DMS79 (cell line): ENCODE measurements around the gene GPX6.
"Not testable (repeated sequence)": the region's sequence is repeated elsewhere in the genome, so short reads cannot be mapped to it uniquely, and the experiment has no call there.

Experiments
- DNase-seq: peaks from one replicate; lab custom pipeline; 2025; lab: John Stamatoyannopoulos, UW

The GPX6 gene

DNA sequence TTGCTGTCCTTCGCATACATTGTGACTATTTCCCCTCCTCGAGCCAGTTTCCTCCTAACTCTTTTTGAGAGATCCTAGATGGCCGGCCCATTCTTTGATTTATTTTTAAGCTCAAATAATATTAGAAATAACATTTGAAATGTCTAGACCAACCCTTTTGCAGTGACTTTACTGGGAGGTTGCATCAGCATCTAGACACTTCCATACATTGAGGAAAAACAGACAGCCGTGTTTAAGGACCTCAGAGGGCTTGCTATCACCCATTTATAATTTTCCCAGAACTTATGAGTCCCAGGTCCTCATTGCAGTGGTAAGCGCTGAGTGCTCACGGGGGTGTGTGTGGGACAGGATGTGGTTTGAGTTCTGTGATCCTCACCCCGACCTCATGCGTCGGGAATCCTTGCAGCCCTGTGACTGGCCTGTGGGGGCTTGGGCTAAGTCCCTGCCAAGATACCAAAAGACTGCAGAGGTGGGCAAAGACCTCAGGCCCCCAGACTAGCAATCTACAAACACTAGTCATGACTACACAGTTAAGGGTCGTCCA is 10.0 kb upstream of the GPX6 start, which contains the start of gene GPX5:
TSS of gene GPX5 (plus strand) at position 386 of the 544 bp plus-strand sequence. CDS start at position 519, 133 bp downstream.
- DNase-seq, result no peak

- no peak for DNase-seq
These were observed 7.6 kb upstream of the GPX6 start for GRCh38 chr6:28523241-28523622.

GRCh38 chr6:28522594-28523240 is 7.1 kb upstream of the GPX6 start:
- DNase-seq, result no peak

DNA sequence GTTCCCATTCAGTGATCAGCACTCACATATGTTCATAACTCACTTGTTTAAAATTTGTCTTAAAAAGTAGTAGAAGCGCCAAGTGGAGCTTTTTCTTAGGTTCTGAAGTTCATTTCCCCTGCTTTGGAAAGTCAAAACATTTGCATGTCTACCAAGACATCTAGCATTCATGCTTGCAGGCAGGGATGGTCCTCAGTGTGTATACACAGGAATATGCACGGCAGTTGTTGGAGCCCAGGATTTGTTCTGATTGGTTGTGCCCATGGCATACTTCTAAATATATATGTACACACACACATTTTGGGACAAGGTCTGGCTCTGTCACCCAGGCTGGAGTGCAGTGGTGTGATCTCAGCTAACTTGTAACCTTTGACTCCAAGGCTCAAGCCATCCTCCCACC is 2.4 kb upstream of the GPX6 start:
- DNase-seq, result no peak

GRCh38 chr6:28512387-28512786 is 3.2 kb downstream of the GPX6 start:
- not testable (repeated sequence) for DNase-seq

- DNase-seq, result no peak
These were observed 3.8 kb downstream of the GPX6 start for GRCh38 chr6:28511628-28512300.

DNA sequence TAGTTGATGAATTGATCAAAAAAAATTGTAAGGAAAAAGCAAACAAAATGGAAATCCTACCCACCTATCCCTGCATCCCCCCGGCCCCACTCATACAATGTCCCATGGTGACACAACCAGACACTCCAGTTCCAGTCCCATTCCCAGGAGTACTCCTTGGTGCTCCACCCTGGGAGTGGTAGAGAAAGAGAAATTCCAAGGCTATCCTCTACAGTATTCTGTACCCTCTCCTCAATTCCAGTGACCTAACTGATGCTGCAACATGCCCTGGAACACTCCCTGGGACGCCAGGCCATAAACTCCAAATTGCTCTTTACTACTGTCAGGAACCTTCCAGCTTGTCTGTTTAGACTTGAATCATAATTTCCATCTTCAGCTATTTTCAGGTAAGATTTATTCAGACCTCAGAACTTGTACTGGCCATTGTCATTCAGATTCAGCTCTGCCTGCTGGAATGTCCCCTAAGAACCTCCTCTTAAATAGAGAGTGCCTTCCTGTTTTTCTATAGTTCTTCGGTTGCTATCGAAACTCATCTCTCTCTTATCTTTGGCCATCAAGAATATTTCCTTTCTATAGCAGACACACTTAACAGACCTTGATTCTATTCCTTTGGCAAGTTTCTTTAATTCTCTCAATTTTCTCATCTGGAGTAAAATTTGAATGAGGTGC is 8.7 kb downstream of the GPX6 start:
- DNase-seq, result no peak

- DNase-seq, result no peak
These were observed 9.9 kb downstream of the GPX6 start for GRCh38 chr6:28505733-28506132.

- DNase-seq, result not testable (repeated sequence)
These were observed 12.8 kb downstream of the GPX6 start for GRCh38 chr6:28502709-28503305.

DNA sequence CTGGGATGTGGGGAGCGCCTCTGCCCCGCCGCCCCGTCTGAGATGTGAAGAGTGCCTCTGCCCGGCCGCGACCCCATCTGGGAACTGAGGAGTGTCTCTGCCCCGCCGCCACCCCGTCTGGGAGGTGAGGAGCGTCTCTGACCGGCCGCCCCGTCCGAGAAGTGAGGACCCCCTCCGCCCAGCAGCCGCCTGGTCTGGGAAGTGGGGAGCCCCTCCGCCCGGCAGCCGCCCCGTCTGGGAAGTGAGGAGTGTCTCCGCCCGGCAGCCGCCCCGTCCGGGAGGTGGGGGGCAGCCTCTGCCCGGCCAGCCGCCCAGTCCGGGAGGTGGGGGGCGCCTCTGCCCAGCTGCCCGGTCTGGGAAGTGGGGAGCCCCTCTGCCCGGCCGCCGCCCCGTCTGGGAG is 13.5 kb downstream of the GPX6 start:
- DNase-seq, result not testable (repeated sequence)

DNA sequence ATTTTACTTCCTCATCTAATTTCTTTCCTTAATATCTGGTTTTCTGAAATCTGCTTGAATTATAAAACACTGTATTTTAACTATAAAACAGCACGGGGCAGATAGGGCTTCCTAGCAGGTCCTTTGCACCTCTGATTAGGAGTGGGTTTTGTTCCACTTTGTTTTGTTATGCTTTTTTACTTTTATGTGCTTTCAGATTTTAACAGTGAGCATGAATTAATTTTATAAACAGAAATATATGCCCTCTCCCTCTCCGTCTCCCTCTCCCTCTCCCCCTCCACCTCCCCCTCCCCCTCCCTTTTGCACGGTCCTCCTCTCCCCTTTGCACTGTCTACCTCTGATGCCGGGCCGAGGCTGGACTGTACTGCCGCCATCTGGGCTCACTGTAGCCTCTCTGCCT is 14.3 kb downstream of the GPX6 start:
- no peak for DNase-seq

DNA sequence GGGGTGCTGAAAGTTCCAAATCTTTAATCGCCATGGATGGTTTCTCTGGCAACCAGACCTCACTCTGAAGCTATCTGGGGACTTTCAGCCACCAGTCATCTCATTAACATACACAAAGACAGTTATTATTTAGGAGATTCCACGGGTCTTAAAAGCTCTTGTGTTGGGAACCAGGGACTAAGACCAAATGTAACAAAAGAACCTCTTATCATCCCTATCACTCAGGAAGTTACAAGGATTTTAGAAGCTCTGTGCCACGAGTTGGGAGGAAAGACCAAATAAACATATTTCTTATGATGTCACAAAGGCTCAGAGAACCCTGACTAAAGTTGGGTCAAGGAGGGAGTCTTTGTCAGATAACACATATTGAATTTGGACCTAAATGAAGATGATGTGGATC is 17.7 kb downstream of the GPX6 start:
- no peak for DNase-seq

DNA sequence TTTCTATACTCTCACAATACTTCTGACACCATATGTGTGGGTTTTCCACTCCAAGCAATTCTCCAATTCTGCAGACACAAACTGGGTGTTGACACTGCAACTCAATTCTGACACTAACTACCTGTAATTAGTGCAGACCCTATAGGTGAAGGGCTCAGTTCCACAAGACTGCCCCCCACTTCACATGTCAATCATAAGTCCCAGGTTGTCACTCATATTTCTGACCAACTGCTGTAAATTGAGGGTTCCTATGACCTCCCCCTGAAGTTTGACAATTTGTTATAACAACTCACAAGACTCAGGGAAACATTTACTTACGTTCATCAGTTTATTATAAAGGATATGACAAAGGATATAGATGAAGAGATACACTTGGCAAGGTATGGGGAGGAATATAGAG is 18.3 kb downstream of the GPX6 start:
- DNase-seq, result no peak

- DNase-seq, result no peak
These were observed 19.4 kb downstream of the GPX6 start for GRCh38 chr6:28496099-28496779.

- DNase-seq, result no peak
These were observed 23.6 kb downstream of the GPX6 start for GRCh38 chr6:28491984-28492317.

DNA sequence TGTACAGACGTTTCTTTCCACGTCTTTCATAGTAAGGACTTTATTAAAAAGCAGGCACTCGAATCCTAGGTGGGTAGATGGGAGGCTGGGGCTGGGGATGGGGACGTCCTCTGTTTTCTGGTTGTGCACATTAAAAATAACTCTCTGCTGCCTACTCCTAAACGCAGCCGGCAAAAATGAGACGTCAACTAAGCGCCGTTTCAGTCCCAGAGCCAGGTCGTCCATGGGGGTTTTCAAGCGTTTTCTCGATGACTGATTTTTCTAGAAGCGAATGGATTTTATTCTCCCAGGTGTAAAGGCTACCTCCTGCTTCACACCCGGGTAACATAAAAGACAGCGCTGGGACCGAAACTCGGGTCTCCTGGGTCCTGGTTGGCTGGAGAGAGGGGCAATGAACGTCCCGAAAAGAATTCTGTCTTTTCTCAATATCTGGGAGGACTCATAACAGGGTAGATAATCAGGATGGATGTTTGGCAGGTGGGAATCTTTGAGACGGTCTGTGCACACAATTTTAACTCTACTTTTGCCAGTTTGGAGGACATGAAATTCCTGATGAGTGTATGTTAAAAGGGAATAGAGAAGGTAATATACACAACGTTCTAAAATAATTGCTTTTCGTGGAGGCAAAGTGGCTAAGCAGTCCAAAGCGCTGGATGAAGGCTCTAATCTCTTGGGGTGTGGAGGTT is 25.2 kb downstream of the GPX6 start:
- no peak for DNase-seq

DNA sequence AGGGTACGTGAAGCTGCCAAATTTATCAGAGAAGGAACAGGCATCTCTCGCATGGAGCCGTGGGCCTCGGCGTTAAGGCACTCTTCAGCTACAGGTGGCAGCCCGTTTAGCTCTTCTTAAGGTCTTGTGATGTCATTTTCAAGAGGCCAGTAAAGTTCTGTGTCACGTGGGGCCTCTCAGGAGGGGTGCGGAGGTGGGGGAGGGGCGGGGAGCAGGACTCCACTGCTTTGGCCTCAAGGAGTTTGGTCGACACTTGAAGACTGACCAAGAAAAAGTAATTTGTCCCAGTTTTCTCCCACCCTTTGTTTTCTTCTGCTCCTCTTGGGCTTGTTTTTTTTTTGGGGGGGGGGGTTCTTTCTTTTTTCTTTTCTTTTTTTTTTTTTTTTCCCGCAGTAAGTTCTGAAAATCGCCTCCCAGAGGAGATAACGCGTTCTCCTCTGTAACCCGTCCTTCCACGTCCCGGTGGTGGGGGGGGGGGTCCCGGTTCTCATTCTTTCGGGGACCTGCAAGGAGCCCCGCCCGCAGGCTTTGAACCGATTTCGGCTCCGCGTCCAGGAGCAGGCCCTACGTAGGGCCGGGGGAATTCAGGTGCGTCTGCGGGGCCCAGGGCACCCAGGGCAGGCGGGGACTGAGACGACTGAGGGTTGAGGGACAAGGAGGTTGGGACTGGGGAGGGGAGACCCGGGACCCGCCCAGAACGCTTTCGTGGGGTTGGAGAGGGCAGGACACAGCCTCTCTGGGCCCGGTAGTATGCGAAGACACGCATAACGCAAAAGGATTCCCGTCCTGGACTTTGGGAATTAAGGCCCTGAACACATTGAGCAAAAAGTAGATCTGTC is 26.0 kb downstream of the GPX6 start:
- DNase-seq, result no peak

DNA sequence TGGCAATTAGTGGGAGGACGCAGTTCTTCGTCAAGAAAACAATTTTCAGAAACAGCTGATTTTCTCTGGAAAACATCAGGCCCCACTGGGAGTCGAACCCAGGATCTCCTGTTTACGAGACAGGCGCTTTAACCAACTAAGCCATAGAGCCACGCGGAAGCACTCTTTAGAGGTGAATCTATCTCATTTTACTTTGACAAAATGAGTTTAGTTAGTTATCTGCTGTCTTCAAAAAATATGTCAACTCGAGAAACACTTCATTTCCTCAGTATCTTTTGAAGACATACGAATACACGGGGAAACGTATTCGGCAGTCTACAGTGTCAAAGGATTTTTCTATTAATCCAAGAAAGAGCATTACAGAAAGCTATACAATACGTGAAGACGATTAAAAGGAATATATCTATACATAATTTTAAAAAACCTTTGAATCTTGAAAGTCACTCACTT is 26.7 kb downstream of the GPX6 start:
- DNase-seq, result no peak

GRCh38 chr6:28486988-28487742 is 28.4 kb downstream of the GPX6 start:
- DNase-seq, result no peak

DNA sequence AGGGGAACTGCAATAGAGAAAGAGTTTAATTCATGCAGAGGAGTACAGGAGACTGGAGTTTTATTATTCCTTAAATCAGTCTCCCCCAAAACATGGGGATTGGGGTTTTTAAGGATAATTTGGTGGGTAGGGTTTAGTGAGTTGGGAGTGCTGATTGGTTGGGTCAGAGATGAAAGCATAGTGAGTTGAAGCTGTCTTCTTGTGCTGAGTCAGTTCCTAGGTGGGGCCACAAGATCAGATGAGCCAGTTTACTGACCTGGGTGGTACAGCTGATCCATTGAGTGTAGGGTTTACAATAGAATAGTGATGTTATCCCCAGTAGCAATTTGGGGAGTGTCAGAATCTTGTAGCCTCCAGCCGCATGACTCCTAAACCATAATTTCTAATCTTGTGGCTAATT is 29.1 kb downstream of the GPX6 start:
- no peak for DNase-seq
